Astrocyte (in vitro differentiated cells and primary cell): ENCODE results near the gene NAMPT. TPM values are rescaled to one million over a fixed set of nuclear protein-coding genes. Genes with fewer than 3 reads are reported as not detected.

Experiments used
- DNase-seq: peaks from one replicate; pipeline ENCODE4 v3.0.0-alpha.2; 2010; ENCODE audit warnings: low read depth
- FAIRE-seq: peaks from 2 replicates; lab custom pipeline; 2011; peaks lifted over from hg19 to GRCh38; lab: Jason Lieb, UNC
- H2AFZ ChIP-seq: 2 replicates; pipeline ENCODE4 v1.6.0; 2012; ENCODE audit warnings: low read depth, low read length, inconsistent platforms
- H3K27ac ChIP-seq: 2 replicates; pipeline ENCODE4 v1.5.1; 2011; ENCODE audit warnings: low read depth, low read length, inconsistent platforms
- H3K27me3 ChIP-seq: 2 replicates; pipeline ENCODE4 v1.6.0; 2011; ENCODE audit warnings: low read length, inconsistent platforms; ENCODE audit not compliant: insufficient read depth
- H3K36me3 ChIP-seq: 2 replicates; pipeline ENCODE4 v1.5.1; 2011; ENCODE audit warnings: low read length, inconsistent platforms; ENCODE audit not compliant: insufficient read depth
- H3K4me1 ChIP-seq: 2 replicates; pipeline ENCODE4 v1.5.1; 2011; ENCODE audit warnings: low read length, inconsistent platforms; ENCODE audit not compliant: insufficient read depth
- H3K4me2 ChIP-seq: 2 replicates; pipeline ENCODE4 v1.6.0; 2012; ENCODE audit warnings: low read length, inconsistent platforms
- H3K4me3 ChIP-seq: 2 replicates; pipeline ENCODE4 v1.5.1; 2011; ENCODE audit warnings: low read depth, mild to moderate bottlenecking, low read length, inconsistent platforms; ENCODE audit not compliant: insufficient read depth
- H3K79me2 ChIP-seq: 2 replicates; pipeline ENCODE4 v1.6.0; 2012; ENCODE audit warnings: mild to moderate bottlenecking, low read length, inconsistent platforms; ENCODE audit not compliant: insufficient read depth
- H3K9ac ChIP-seq: 2 replicates; pipeline ENCODE4 v1.6.0; 2012; ENCODE audit warnings: mild to moderate bottlenecking, low read length, inconsistent platforms
- H3K9me3 ChIP-seq: 2 replicates; pipeline ENCODE4 v1.5.1; 2012; ENCODE audit warnings: low read depth, mild to moderate bottlenecking, low read length, inconsistent platforms; ENCODE audit not compliant: insufficient read depth
- H4K20me1 ChIP-seq: 2 replicates; pipeline ENCODE4 v1.6.0; 2012; ENCODE audit warnings: low read length, inconsistent platforms; ENCODE audit not compliant: insufficient read depth
- H3K27ac Mint-ChIP-seq: one replicate; pipeline ENCODE4 v1.8.0; 2021; ENCODE audit warnings: mild to moderate bottlenecking, mixed read lengths; ENCODE audit not compliant: unreplicated experiment
- H3K27me3 Mint-ChIP-seq: one replicate; pipeline ENCODE4 v1.8.0; 2021; ENCODE audit warnings: low read depth, mixed read lengths; ENCODE audit not compliant: unreplicated experiment
- H3K36me3 Mint-ChIP-seq: one replicate; pipeline ENCODE4 v1.8.0; 2021; ENCODE audit warnings: low read depth, mixed read lengths; ENCODE audit not compliant: unreplicated experiment
- H3K4me1 Mint-ChIP-seq: one replicate; pipeline ENCODE4 v1.8.0; 2021; ENCODE audit warnings: low read depth, mixed read lengths; ENCODE audit not compliant: unreplicated experiment
- H3K4me3 Mint-ChIP-seq: one replicate; pipeline ENCODE4 v1.8.0; 2021; ENCODE audit warnings: mild to moderate bottlenecking, moderate library complexity, mixed read lengths; ENCODE audit not compliant: unreplicated experiment
- H3K9me3 Mint-ChIP-seq: one replicate; pipeline ENCODE4 v1.8.0; 2021; ENCODE audit warnings: mild to moderate bottlenecking, mixed read lengths; ENCODE audit not compliant: unreplicated experiment
- EZH2 ChIP-seq: IDR thresholded peaks from 2 replicates; pipeline ENCODE4 v1.6.1; 2012; ENCODE audit warnings: mild to moderate bottlenecking, low read length, inconsistent platforms; ENCODE audit not compliant: insufficient read depth
- total RNA-seq: library from RNA; stranded (reverse); gene quantifications from 2 replicates; pipeline ENCODE4 v1.2.1, GENCODE V29; 2021
- TF ChIP-seq, protein P1 (sequence below): IDR thresholded peaks from 2 replicates; pipeline ENCODE4 v1.5.1; 2011; ENCODE audit warnings: low read depth, mild to moderate bottlenecking, inconsistent platforms, low read length, moderate library complexity; ENCODE audit not compliant: insufficient read depth

The NAMPT gene
- total RNA-seq, 1 donor from 2014 or later = 52.1 TPM

DNA sequence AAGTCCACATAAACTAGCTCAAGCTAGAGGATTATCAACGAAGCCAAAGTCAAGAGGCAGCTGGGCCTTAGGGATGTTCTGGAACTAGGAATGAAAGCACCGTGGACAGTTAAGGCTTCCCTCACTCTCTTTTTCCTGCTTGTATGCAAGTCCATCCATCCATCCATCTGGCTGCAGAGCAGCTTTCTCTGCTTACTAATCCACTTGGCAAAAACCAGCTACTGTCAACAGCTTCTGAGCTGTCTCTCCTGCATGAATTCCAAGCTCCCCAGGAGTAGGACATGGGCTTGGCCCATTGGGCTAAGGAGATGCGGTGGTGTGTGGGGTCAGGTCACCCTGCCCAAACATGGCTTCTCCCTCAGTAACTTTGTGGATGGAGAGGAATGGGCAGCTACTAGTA, 66.2 kb downstream of the NAMPT start:
- peaks cover 21% of the 10 kb centered on the region for H3K4me1 Mint-ChIP-seq
- DNase-seq (no peak), FAIRE-seq (no peak)
- H3K9ac ChIP-seq = no peak overlapping the region
- no peak overlapping the region for H3K4me2 ChIP-seq
- H3K9me3 Mint-ChIP-seq = no peaks in the 10 kb centered on the region
- H4K20me1 ChIP-seq = no peaks in the 10 kb centered on the region
- H3K27ac ChIP-seq = no peak overlapping the region
- no peak overlapping the region for H2AFZ ChIP-seq
- no peaks in the 10 kb centered on the region for H3K36me3 Mint-ChIP-seq
- H3K4me1 ChIP-seq = peaks cover 10% of the 10 kb centered on the region
- H3K27ac Mint-ChIP-seq = no peak overlapping the region
- no peak overlapping the region for H3K4me3 ChIP-seq
- H3K4me3 Mint-ChIP-seq = no peak overlapping the region
- no peak for TF ChIP-seq EZH2
- TF ChIP-seq, protein P1, sequence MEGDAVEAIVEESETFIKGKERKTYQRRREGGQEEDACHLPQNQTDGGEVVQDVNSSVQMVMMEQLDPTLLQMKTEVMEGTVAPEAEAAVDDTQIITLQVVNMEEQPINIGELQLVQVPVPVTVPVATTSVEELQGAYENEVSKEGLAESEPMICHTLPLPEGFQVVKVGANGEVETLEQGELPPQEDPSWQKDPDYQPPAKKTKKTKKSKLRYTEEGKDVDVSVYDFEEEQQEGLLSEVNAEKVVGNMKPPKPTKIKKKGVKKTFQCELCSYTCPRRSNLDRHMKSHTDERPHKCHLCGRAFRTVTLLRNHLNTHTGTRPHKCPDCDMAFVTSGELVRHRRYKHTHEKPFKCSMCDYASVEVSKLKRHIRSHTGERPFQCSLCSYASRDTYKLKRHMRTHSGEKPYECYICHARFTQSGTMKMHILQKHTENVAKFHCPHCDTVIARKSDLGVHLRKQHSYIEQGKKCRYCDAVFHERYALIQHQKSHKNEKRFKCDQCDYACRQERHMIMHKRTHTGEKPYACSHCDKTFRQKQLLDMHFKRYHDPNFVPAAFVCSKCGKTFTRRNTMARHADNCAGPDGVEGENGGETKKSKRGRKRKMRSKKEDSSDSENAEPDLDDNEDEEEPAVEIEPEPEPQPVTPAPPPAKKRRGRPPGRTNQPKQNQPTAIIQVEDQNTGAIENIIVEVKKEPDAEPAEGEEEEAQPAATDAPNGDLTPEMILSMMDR = no peak
- H3K9me3 ChIP-seq = no peaks in the 10 kb centered on the region
- H3K27me3 Mint-ChIP-seq = no peaks in the 10 kb centered on the region
- H3K36me3 ChIP-seq = no peaks in the 10 kb centered on the region
- no peaks in the 10 kb centered on the region for H3K27me3 ChIP-seq
- H3K79me2 ChIP-seq = no peaks in the 10 kb centered on the region

DNA sequence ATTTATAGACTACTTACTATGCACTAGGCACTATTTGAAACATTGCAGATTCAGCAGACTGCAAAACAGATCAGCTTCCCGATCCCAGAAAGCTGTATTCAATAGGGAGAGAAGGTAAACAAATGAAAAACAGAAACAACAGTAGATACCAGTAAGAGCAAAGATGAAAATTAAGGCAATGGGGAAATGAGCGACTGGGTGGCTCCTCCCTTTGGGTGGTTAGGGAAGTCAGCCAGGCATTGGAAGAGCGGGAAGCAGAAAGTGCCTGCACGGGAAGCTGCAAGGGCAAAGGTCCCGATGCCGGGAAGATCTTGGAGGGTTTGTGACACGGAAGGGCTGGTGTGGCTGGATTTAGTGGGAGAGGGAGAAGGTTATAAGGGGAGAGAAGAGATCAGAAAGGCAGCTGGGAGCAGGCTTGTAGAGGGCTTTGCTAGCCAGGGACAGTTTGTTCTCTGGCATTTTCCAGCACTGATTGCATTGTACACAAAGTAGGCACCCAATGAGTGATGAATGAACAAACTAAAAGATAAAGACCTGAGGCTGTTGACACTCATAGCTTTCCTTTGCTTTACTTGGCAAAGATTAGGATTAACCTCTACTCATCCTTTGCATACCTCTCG, 67.8 kb downstream of the NAMPT start:
- Histone ChIP-seq H3K27ac (peak overlapping the region; percentile 69), H3K27me3 (no peaks in the 10 kb centered on the region), H3K9me3 (no peaks in the 10 kb centered on the region), H3K9ac (peak overlapping the region; percentile 4), H3K4me1 (peaks cover 10% of the 10 kb centered on the region), H3K79me2 (no peaks in the 10 kb centered on the region), H3K36me3 (no peaks in the 10 kb centered on the region), H3K4me2 (peak overlapping the region; percentile 78), H4K20me1 (no peaks in the 10 kb centered on the region), H3K4me3 (peak overlapping the region; percentile 9), H2AFZ (peak overlapping the region; percentile 55)
- Mint-ChIP-seq H3K9me3 (no peaks in the 10 kb centered on the region), H3K27me3 (no peaks in the 10 kb centered on the region), H3K4me3 (no peak overlapping the region), H3K36me3 (no peaks in the 10 kb centered on the region), H3K27ac (peak overlapping the region; percentile 84), H3K4me1 (peaks cover 21% of the 10 kb centered on the region)
- TF ChIP-seq EZH2 = no peak
- TF ChIP-seq, protein P1 = no peak
- FAIRE-seq = no peak
- peak; percentile 58 for DNase-seq

DNA sequence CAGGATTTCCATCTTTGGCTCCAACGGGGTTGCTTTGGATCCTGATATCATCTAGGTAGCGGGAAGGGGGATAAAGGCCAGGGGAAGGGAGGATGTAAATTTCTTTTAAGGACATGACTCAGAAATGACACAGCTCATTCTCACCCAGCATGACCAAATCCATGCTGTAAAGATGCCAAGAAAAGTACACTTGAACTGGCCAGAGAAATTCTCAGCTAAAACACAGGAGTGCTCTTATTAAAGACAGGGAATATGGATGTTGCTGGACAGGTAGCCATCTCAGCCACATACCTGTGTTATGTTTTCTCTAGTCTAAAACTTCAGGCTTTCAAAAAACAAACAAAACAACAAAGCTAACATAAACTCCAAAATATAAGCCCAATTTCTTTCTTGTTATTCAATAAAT, 68.3 kb downstream of the NAMPT start:
- peak overlapping the region; percentile 9 for H3K4me3 ChIP-seq

More for the DNA sequence above, 68.3 kb downstream of the NAMPT start:
- Histone ChIP-seq H4K20me1 (no peaks in the 10 kb centered on the region), H3K36me3 (no peaks in the 10 kb centered on the region), H3K27me3 (no peaks in the 10 kb centered on the region), H3K4me2 (peak overlapping the region; percentile 78), H3K9ac (peak overlapping the region; percentile 4), H3K9me3 (no peaks in the 10 kb centered on the region), H3K27ac (peak overlapping the region; percentile 69), H3K4me1 (peaks cover 10% of the 10 kb centered on the region), H3K79me2 (no peaks in the 10 kb centered on the region), H2AFZ (peak overlapping the region; percentile 54)
- Mint-ChIP-seq H3K4me1 (peaks cover 21% of the 10 kb centered on the region), H3K27me3 (no peaks in the 10 kb centered on the region), H3K36me3 (no peaks in the 10 kb centered on the region), H3K27ac (peak overlapping the region; percentile 84), H3K9me3 (peaks cover 1% of the 10 kb centered on the region), H3K4me3 (no peak overlapping the region)
- DNase-seq (peak; percentile 94), FAIRE-seq (peak; percentile 34)
- no peak for TF ChIP-seq EZH2
- TF ChIP-seq, protein P1 = no peak
